ENCODE data around the gene AMZ1. TPM values are rescaled to one million over a fixed set of nuclear protein-coding genes. Genes with fewer than 3 reads are reported as not detected.
A peak's percentile ranks its signal among the peaks of the same experiment; 100 is the strongest.
"Not testable (repeated sequence)": the region's sequence is repeated elsewhere in the genome, so short reads cannot be mapped to it uniquely, and the experiment has no call there.

Gene AMZ1
- total RNA-seq, 1 donor = 2.5 TPM

DNA sequence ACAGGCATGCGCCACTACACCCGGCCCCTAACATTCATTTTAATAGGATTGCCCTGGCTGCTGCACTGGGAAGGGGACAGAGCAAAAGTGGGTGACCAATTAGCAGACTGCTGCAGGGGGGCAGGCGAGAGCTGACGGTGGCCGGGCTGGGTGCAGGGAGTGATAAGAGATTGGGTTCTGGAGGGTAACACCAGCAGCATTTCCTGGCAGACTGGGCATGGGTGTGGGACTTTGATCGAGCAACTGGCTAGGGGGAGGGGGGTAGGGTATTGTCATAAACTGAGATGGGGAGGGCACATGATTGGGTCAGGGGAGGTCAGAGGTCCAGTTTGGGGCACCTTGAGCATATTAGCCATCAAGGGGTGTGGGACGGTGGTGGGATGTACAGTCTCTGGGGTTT lies 20.2 kb upstream of the AMZ1 start:
- Histone ChIP-seq H3K4me3 (ENCODE audit: insufficient read depth, low read length) (no peak overlapping the region), H3K36me3 (ENCODE audit: insufficient read depth, low read length) (no peaks in the 10 kb centered on the region), H3K4me2 (ENCODE audit: insufficient read depth, low read length) (no peak overlapping the region), H2AFZ (ENCODE audit: low read length) (no peak overlapping the region), H3K27ac (ENCODE audit: low read depth, low read length) (no peak overlapping the region), H3K27me3 (ENCODE audit: insufficient read depth, low read length) (peaks cover 3% of the 10 kb centered on the region), H3K9me3 (ENCODE audit: low read depth, low read length) (no peaks in the 10 kb centered on the region), H3K79me2 (ENCODE audit: insufficient read depth, low read length) (no peaks in the 10 kb centered on the region), H4K20me1 (ENCODE audit: insufficient read depth, low read length) (no peaks in the 10 kb centered on the region), H3K4me1 (ENCODE audit: insufficient read depth, low read length) (no peaks in the 10 kb centered on the region)
- TF ChIP-seq CTCF (IDR thresholded peaks at IDR 0.05; ENCODE audit: extremely low read depth, low read depth, low read length) = no peak
- no peak for DNase-seq (ENCODE audit: insufficient read length, low spot score, missing footprints)

GRCh38 chr7:2668401-2668800 lies 19.6 kb upstream of the AMZ1 start:
- no peak for TF ChIP-seq CTCF (IDR thresholded peaks at IDR 0.05; ENCODE audit: extremely low read depth, low read depth, low read length)

GRCh38 chr7:2670171-2670570 lies 17.8 kb upstream of the AMZ1 start:
- Histone ChIP-seq H3K27me3 (ENCODE audit: insufficient read depth, low read length) (peaks cover 3% of the 10 kb centered on the region), H4K20me1 (ENCODE audit: insufficient read depth, low read length) (no peaks in the 10 kb centered on the region), H3K79me2 (ENCODE audit: insufficient read depth, low read length) (no peaks in the 10 kb centered on the region), H3K4me1 (ENCODE audit: insufficient read depth, low read length) (no peaks in the 10 kb centered on the region), H2AFZ (ENCODE audit: low read length) (no peak overlapping the region), H3K9me3 (ENCODE audit: low read depth, low read length) (no peaks in the 10 kb centered on the region), H3K4me2 (ENCODE audit: insufficient read depth, low read length) (no peak overlapping the region), H3K4me3 (ENCODE audit: insufficient read depth, low read length) (no peak overlapping the region), H3K36me3 (ENCODE audit: insufficient read depth, low read length) (no peaks in the 10 kb centered on the region), H3K27ac (ENCODE audit: low read depth, low read length) (no peak overlapping the region)
- no peak for DNase-seq (ENCODE audit: insufficient read length, low spot score, missing footprints)
- no peak for TF ChIP-seq CTCF (IDR thresholded peaks at IDR 0.05; ENCODE audit: extremely low read depth, low read depth, low read length)

More at GRCh38 chr7:2668401-2668800, 19.6 kb upstream of the AMZ1 start:
- no peak for DNase-seq (ENCODE audit: insufficient read length, low spot score, missing footprints)
- Histone ChIP-seq H3K4me3 (ENCODE audit: insufficient read depth, low read length) (no peak overlapping the region), H2AFZ (ENCODE audit: low read length) (no peak overlapping the region), H3K9me3 (ENCODE audit: low read depth, low read length) (no peaks in the 10 kb centered on the region), H3K79me2 (ENCODE audit: insufficient read depth, low read length) (no peaks in the 10 kb centered on the region), H3K27me3 (ENCODE audit: insufficient read depth, low read length) (peaks cover 3% of the 10 kb centered on the region), H3K4me1 (ENCODE audit: insufficient read depth, low read length) (no peaks in the 10 kb centered on the region), H3K4me2 (ENCODE audit: insufficient read depth, low read length) (no peak overlapping the region), H4K20me1 (ENCODE audit: insufficient read depth, low read length) (no peaks in the 10 kb centered on the region), H3K27ac (ENCODE audit: low read depth, low read length) (no peak overlapping the region), H3K36me3 (ENCODE audit: insufficient read depth, low read length) (no peaks in the 10 kb centered on the region)

- peaks cover 3% of the 10 kb centered on the region for H3K9me3 ChIP-seq (ENCODE audit: low read depth, low read length)
- peak; percentile 75 for TF ChIP-seq CTCF (IDR thresholded peaks at IDR 0.05; ENCODE audit: extremely low read depth, low read depth, low read length)
- no peak overlapping the region for H3K27ac ChIP-seq (ENCODE audit: low read depth, low read length)
- H2AFZ ChIP-seq (ENCODE audit: low read length) = peak overlapping the region; percentile 41
- H4K20me1 ChIP-seq (ENCODE audit: insufficient read depth, low read length) = no peaks in the 10 kb centered on the region
- no peaks in the 10 kb centered on the region for H3K36me3 ChIP-seq (ENCODE audit: insufficient read depth, low read length)
- no peaks in the 10 kb centered on the region for H3K4me1 ChIP-seq (ENCODE audit: insufficient read depth, low read length)
- peak; percentile 99 for DNase-seq (ENCODE audit: insufficient read length, low spot score, missing footprints)
- no peaks in the 10 kb centered on the region for H3K79me2 ChIP-seq (ENCODE audit: insufficient read depth, low read length)
- peaks cover 3% of the 10 kb centered on the region for H3K27me3 ChIP-seq (ENCODE audit: insufficient read depth, low read length)
- H3K4me2 ChIP-seq (ENCODE audit: insufficient read depth, low read length) = no peak overlapping the region
- H3K4me3 ChIP-seq (ENCODE audit: insufficient read depth, low read length) = no peak overlapping the region
Observed at GRCh38 chr7:2670720-2671391, 17.1 kb upstream of the AMZ1 start.

GRCh38 chr7:2673214-2673613 lies 14.8 kb upstream of the AMZ1 start:
- not testable (repeated sequence) for H3K27me3 ChIP-seq (ENCODE audit: insufficient read depth, low read length); H4K20me1 ChIP-seq (ENCODE audit: insufficient read depth, low read length); H3K4me3 ChIP-seq (ENCODE audit: insufficient read depth, low read length)

More at GRCh38 chr7:2673214-2673613, 14.8 kb upstream of the AMZ1 start:
- not testable (repeated sequence) for H3K27ac ChIP-seq (ENCODE audit: low read depth, low read length); H3K9me3 ChIP-seq (ENCODE audit: low read depth, low read length); H3K79me2 ChIP-seq (ENCODE audit: insufficient read depth, low read length); H3K4me1 ChIP-seq (ENCODE audit: insufficient read depth, low read length); H3K4me2 ChIP-seq (ENCODE audit: insufficient read depth, low read length); H3K36me3 ChIP-seq (ENCODE audit: insufficient read depth, low read length); H2AFZ ChIP-seq (ENCODE audit: low read length); DNase-seq (ENCODE audit: insufficient read length, low spot score, missing footprints)

All from osteoblast (primary cell).